SK-N-MC (cell line): ENCODE measurements around the gene VHLL.

Source experiments
- EZH2 ChIP-seq: fragments of 200-600 bp; sonication (generic); IDR thresholded peaks from one replicate; pipeline ENCODE4 v1.6.1; 2017; ENCODE audit warnings: antibody characterized with exemption
- POLR2AphosphoS5 ChIP-seq: IDR thresholded peaks from 2 replicates; pipeline ENCODE4 v1.6.1; 2012; ENCODE audit warnings: mild to moderate bottlenecking, low read depth, low read length, borderline replicate concordance

GRCh38 chr1:156251527-156251926, 47.6 kb downstream of the VHLL start:
- TF ChIP-seq POLR2AphosphoS5, result no peak
- no peak for TF ChIP-seq EZH2
